PC-9 (cell line): ENCODE data around the gene ACTR3. TPM values are rescaled to one million over a fixed set of nuclear protein-coding genes. Genes with fewer than 3 reads are reported as not detected.

Source experiments
- BruUV-seq: library from RNA; stranded (reverse); fragments of 400-500 nt; replicated peaks from 2 replicates; lab custom pipeline; 2021; lab: Mats Ljungman, UMichigan
- CTCF ChIA-PET: fragments of 300-600 bp; sonication (Branson Sonifier 250); formaldehyde crosslinking; loops from one replicate; lab custom pipeline; 2022; ENCODE audit warnings: antibody characterized with exemption; lab: Charles Lee
- POLR2A ChIA-PET: fragments of 300-600 bp; sonication (Branson Sonifier 250); formaldehyde crosslinking; loops from one replicate; lab custom pipeline; 2022; ENCODE audit warnings: antibody characterized with exemption; ENCODE audit not compliant: unreplicated experiment; lab: Charles Lee
- DNase-seq, 2 experiments: peaks; one replicate each; pipeline versions ENCODE4 v3.0.0 to v3.0.0-alpha.2; 2015 to 2022; ENCODE audit warnings: mixed read lengths in 1 of 2
- H2AFZ ChIP-seq: fragments of 200-600 bp; sonication (generic); 2 replicates; pipeline ENCODE4 v1.8.1; 2017; ENCODE audit warnings: antibody characterized with exemption
- H3F3A ChIP-seq: fragments of 200-600 bp; sonication (generic); 2 replicates; pipeline ENCODE4 v1.8.1; 2017; ENCODE audit warnings: antibody characterized with exemption, mild to moderate bottlenecking, low read depth; ENCODE audit not compliant: insufficient read depth
- H3K27ac ChIP-seq: fragments of 200-600 bp; sonication (generic); 2 replicates; pipeline ENCODE4 v1.6.1; 2016; ENCODE audit warnings: mixed run types
- H3K27me3 ChIP-seq: fragments of 200-600 bp; sonication (generic); 2 replicates; pipeline ENCODE4 v1.6.1; 2016; ENCODE audit warnings: low read depth, mixed run types; ENCODE audit not compliant: insufficient read depth
- H3K36me3 ChIP-seq: fragments of 200-600 bp; sonication (generic); 2 replicates; pipeline ENCODE4 v1.6.1; 2016; ENCODE audit warnings: low read depth, mixed run types
- H3K4me1 ChIP-seq: fragments of 200-600 bp; sonication (generic); replicated peaks from 2 replicates; pipeline ENCODE4 v1.6.1; 2016; ENCODE audit warnings: mixed run types; ENCODE audit not compliant: insufficient read depth
- H3K4me2 ChIP-seq: fragments of 200-600 bp; sonication (generic); 2 replicates; pipeline ENCODE4 v1.6.1; 2017; ENCODE audit warnings: mixed run types
- H3K4me3 ChIP-seq: fragments of 200-600 bp; sonication (generic); 2 replicates; pipeline ENCODE4 v1.6.1; 2016; ENCODE audit warnings: mixed run types
- H3K79me2 ChIP-seq: fragments of 200-600 bp; sonication (generic); 2 replicates; pipeline ENCODE4 v1.6.1; 2017; ENCODE audit warnings: low read depth, mixed run types
- H3K9me2 ChIP-seq: fragments of 200-600 bp; sonication (generic); 2 replicates; pipeline ENCODE4 v1.8.1; 2017; ENCODE audit warnings: mild to moderate bottlenecking; ENCODE audit not compliant: insufficient read depth
- H3K9me3 ChIP-seq: fragments of 200-600 bp; sonication (generic); 2 replicates; pipeline ENCODE4 v1.8.1; 2016; ENCODE audit warnings: low read depth; ENCODE audit not compliant: insufficient read depth
- H4K20me1 ChIP-seq: fragments of 200-600 bp; sonication (generic); 2 replicates; pipeline ENCODE4 v1.8.1; 2017; ENCODE audit not compliant: insufficient read depth
- EZH2 ChIP-seq: fragments of 200-600 bp; sonication (generic); IDR thresholded peaks from 2 replicates; pipeline ENCODE4 v1.8.0; 2017; ENCODE audit warnings: antibody characterized with exemption, low read depth
- intact Hi-C: fragments of 100-400 bp; cut with micrococcal nuclease; formaldehyde crosslinking; loops from one replicate; pipeline ENCODE4 v1.10.0; 2022; ENCODE audit not compliant: unreplicated experiment
- total RNA-seq: library from RNA; stranded (reverse); gene quantifications from 2 replicates; pipeline ENCODE4 v1.2.3, GENCODE V29; 2021
- TF ChIP-seq, protein P1 (sequence below): fragments of 200-600 bp; sonication (generic); conservative IDR thresholded peaks from 2 replicates; pipeline ENCODE4 v1.6.1; 2017; ENCODE audit warnings: mixed run types, antibody characterized with exemption, mild to moderate bottlenecking, moderate library complexity

Gene ACTR3
- total RNA-seq, 1 experiment from 2014 or later = 222 TPM

DNA sequence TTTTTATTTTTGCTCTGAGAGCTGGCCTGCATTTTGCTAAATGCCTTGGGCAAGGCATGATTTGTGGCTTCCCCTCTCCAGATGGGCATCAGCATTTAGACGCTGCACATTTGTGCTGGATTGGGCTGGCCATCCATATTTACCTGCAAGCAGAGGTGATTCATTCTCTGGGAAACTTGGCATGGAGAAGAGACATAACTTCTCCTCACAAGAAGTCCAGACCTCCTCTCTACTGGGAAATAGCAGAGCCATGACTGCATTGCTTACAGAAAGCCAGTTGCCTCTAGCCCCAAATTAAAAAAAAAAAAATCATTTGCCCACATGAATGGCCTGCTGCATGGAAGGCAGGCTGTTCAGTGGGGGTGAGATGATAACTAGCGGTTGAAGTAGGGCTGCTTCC is 120.1 kb downstream of the ACTR3 start:
- ChIA-PET CTCF (no interaction called here), POLR2A (no interaction called here)
- H3F3A ChIP-seq = no peaks in the 10 kb centered on the region
- no peaks in the 10 kb centered on the region for H4K20me1 ChIP-seq
- no peaks in the 10 kb centered on the region for H3K79me2 ChIP-seq
- no peaks in the 10 kb centered on the region for H3K36me3 ChIP-seq
- H3K27ac ChIP-seq = no peak overlapping the region
- H3K4me2 ChIP-seq = no peak overlapping the region
- no peak for DNase-seq
- H3K27me3 ChIP-seq = peaks cover 29% of the 10 kb centered on the region
- BruUV-seq = no TSS peak
- no peak overlapping the region for H3K4me3 ChIP-seq
- no peaks in the 10 kb centered on the region for H3K4me1 ChIP-seq
- TF ChIP-seq EZH2 = no peak
- TF ChIP-seq, protein P1, sequence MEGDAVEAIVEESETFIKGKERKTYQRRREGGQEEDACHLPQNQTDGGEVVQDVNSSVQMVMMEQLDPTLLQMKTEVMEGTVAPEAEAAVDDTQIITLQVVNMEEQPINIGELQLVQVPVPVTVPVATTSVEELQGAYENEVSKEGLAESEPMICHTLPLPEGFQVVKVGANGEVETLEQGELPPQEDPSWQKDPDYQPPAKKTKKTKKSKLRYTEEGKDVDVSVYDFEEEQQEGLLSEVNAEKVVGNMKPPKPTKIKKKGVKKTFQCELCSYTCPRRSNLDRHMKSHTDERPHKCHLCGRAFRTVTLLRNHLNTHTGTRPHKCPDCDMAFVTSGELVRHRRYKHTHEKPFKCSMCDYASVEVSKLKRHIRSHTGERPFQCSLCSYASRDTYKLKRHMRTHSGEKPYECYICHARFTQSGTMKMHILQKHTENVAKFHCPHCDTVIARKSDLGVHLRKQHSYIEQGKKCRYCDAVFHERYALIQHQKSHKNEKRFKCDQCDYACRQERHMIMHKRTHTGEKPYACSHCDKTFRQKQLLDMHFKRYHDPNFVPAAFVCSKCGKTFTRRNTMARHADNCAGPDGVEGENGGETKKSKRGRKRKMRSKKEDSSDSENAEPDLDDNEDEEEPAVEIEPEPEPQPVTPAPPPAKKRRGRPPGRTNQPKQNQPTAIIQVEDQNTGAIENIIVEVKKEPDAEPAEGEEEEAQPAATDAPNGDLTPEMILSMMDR = no peak
- H3K9me2 ChIP-seq = no peaks in the 10 kb centered on the region
- intact Hi-C loops = no loop called here
- H3K9me3 ChIP-seq = no peaks in the 10 kb centered on the region
- no peak overlapping the region for H2AFZ ChIP-seq

DNA sequence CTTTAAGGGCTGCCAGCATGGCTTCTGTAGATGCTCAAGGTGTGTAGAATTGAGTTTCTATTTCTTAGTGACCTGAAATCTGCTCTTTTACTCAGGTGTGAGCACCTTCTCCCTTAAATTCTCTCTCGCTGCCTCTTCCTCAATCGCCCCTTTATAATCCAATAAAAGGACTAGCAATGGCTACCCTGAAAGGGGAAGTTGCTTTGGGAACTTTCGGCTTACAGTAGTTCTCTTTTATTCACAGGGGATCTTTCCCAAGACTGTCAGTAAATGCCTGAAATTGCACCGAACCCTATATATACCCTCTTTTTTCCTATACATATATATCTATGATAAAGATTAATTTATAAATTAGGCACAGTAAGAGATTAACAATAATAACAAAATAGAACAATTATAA is 121.8 kb downstream of the ACTR3 start:
- H4K20me1 ChIP-seq = no peaks in the 10 kb centered on the region
- no peak for DNase-seq
- ChIA-PET CTCF (no interaction called here), POLR2A (no interaction called here)
- H3K27me3 ChIP-seq = peaks cover 25% of the 10 kb centered on the region
- no peak overlapping the region for H3K4me3 ChIP-seq
- no peak overlapping the region for H3K27ac ChIP-seq
- BruUV-seq = no TSS peak
- no peaks in the 10 kb centered on the region for H3K79me2 ChIP-seq
- no peaks in the 10 kb centered on the region for H3K9me2 ChIP-seq
- H3K4me2 ChIP-seq = no peak overlapping the region
- H3K9me3 ChIP-seq = no peaks in the 10 kb centered on the region
- no peak overlapping the region for H2AFZ ChIP-seq
- H3K4me1 ChIP-seq = no peaks in the 10 kb centered on the region
- no peaks in the 10 kb centered on the region for H3K36me3 ChIP-seq
- TF ChIP-seq EZH2 = no peak
- TF ChIP-seq, protein P1 = no peak
- H3F3A ChIP-seq = no peaks in the 10 kb centered on the region
- intact Hi-C loops = no loop called here

Other genes starting within 250 kb of the ACTR3 start
- gene SLC35F5, start 133.4 kb upstream of the ACTR3 start, total RNA-seq = 41.6 and 43.5 TPM in 2 replicates